HEK293 (cell line): ENCODE results near the gene ZNF821.

ENCODE experiments used
- KLF10 ChIP-seq: fragments of 450-650 bp; IDR thresholded peaks from 2 replicates; pipeline ENCODE4 v1.5.1; 2018; ENCODE audit warnings: missing biosample characterization, mild to moderate bottlenecking, missing genetic modification characterization
- ZNF274 ChIP-seq, 2 experiments: fragments of 200-500 bp in 1 of 2; fragments of 450-650 bp in 1 of 2; sonication (Bioruptor generic) in 1 of 2; formaldehyde crosslinking in 1 of 2; IDR thresholded peaks; 2 replicates each; pipeline versions ENCODE4 v1.5.1 to v1.6.1; 2014 to 2016; ENCODE audit warnings: borderline replicate concordance in 1 of 2, inconsistent platforms in 1 of 2, low read length in 1 of 2, missing biosample characterization in 1 of 2, missing genetic modification characterization in 1 of 2
- ZNF624 ChIP-seq: fragments of 450-650 bp; formaldehyde crosslinking; IDR thresholded peaks from 2 replicates; pipeline ENCODE4 v1.5.1; 2017; ENCODE audit warnings: missing biosample characterization, missing genetic modification characterization
- TF ChIP-seq, protein P1 (sequence below): fragments of 450-650 bp; formaldehyde crosslinking; IDR thresholded peaks from 2 replicates; pipeline ENCODE4 v1.5.1; 2016; ENCODE audit warnings: missing biosample characterization, missing genetic modification characterization
- TF ChIP-seq, protein P2 (sequence below): fragments of 450-650 bp; formaldehyde crosslinking; IDR thresholded peaks from 2 replicates; pipeline ENCODE4 v1.5.1; 2017; ENCODE audit warnings: missing biosample characterization, mild to moderate bottlenecking, missing genetic modification characterization, moderate library complexity

DNA sequence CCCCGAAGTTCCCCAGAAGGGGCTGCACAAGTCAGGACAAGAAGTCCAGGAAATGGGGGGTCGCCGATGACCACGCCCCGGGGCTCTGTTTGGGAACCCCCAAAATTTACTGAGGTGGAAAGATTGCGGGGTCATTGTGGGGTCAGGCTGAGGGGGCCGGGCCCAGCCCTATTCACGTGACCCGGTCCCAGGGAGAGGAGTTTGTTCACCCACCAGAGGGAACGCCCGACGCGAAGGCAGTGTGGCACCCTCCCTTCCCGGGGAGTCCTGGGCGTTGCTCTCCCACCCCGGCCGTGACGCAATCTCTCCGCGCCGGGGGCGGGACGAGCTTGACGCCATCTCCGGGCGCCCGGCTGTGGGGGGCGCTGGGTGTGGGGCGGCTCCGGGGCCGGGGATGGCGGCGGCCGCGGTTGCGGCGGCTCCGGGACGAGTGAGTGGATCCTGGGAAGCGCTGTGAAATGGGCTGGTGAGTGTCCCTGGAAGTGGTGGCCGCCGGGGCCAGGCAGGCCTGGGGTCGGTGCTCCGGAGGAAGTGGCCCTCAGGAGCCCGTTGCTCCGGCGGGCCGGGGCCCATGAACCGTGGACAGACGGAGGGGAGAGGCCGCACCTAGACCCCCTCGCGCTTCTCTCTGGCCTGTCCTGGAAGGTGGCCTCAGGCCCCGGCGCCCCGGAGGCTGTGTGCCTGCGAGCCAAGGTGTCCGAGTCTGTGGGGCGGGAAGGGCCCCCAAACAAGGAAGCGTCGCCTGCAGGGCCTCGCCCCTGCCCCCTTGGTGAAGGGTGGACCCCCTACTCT, 38.1 kb downstream of the ZNF821 start, which contains the start of gene ATXN1L:
- TF ChIP-seq, protein P1, sequence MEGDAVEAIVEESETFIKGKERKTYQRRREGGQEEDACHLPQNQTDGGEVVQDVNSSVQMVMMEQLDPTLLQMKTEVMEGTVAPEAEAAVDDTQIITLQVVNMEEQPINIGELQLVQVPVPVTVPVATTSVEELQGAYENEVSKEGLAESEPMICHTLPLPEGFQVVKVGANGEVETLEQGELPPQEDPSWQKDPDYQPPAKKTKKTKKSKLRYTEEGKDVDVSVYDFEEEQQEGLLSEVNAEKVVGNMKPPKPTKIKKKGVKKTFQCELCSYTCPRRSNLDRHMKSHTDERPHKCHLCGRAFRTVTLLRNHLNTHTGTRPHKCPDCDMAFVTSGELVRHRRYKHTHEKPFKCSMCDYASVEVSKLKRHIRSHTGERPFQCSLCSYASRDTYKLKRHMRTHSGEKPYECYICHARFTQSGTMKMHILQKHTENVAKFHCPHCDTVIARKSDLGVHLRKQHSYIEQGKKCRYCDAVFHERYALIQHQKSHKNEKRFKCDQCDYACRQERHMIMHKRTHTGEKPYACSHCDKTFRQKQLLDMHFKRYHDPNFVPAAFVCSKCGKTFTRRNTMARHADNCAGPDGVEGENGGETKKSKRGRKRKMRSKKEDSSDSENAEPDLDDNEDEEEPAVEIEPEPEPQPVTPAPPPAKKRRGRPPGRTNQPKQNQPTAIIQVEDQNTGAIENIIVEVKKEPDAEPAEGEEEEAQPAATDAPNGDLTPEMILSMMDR (tag by site-specific recombination): no peak; the same call in 1 of the 2 replicates
- TF ChIP-seq ZNF274 (IDR thresholded peaks at IDR 0.05; ENCODE audit: low read length) (no peak), ZNF274 (tag by site-specific recombination; IDR thresholded peaks at IDR 0.05; ENCODE audit: borderline replicate concordance) (no peak), ZNF624 (no peak), KLF10 (tag by site-specific recombination) (peak; percentile 86)
- TF ChIP-seq, protein P2, sequence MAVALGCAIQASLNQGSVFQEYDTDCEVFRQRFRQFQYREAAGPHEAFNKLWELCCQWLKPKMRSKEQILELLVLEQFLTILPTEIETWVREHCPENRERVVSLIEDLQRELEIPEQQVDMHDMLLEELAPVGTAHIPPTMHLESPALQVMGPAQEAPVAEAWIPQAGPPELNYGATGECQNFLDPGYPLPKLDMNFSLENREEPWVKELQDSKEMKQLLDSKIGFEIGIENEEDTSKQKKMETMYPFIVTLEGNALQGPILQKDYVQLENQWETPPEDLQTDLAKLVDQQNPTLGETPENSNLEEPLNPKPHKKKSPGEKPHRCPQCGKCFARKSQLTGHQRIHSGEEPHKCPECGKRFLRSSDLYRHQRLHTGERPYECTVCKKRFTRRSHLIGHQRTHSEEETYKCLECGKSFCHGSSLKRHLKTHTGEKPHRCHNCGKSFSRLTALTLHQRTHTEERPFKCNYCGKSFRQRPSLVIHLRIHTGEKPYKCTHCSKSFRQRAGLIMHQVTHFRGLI: peak; percentile 55; the same call in 1 of the 2 replicates
